GM19328 (cell line): ENCODE results near the gene ALDH1A3.

Source experiments
- ATAC-seq: cut with Tn5 transposase; IDR thresholded peaks from one replicate; pipeline ENCODE4 v1.9.1; 2021; ENCODE audit warnings: mild to moderate bottlenecking, moderate library complexity; ENCODE audit not compliant: unreplicated experiment

The ALDH1A3 gene

GRCh38 chr15:100900795-100901169, 21.2 kb downstream of the ALDH1A3 start:
- no peak for ATAC-seq

GRCh38 chr15:100901296-100901695, 21.7 kb downstream of the ALDH1A3 start:
- no peak for ATAC-seq

GRCh38 chr15:100901702-100902435, 22.2 kb downstream of the ALDH1A3 start:
- ATAC-seq, result no peak

GRCh38 chr15:100902436-100903167, 23.0 kb downstream of the ALDH1A3 start:
- ATAC-seq, result no peak

GRCh38 chr15:100903168-100903554, 23.5 kb downstream of the ALDH1A3 start:
- ATAC-seq, result no peak

GRCh38 chr15:100905850-100906249, 26.2 kb downstream of the ALDH1A3 start:
- ATAC-seq, result no peak

GRCh38 chr15:100908466-100908865, 28.8 kb downstream of the ALDH1A3 start:
- ATAC-seq, result no peak

GRCh38 chr15:100909565-100909964, 29.9 kb downstream of the ALDH1A3 start:
- ATAC-seq, result no peak

GRCh38 chr15:100909989-100910955, 30.6 kb downstream of the ALDH1A3 start:
- ATAC-seq, result no peak

- ATAC-seq, result no peak
Observed at GRCh38 chr15:100911086-100911485, 31.5 kb downstream of the ALDH1A3 start.

GRCh38 chr15:100913961-100914360, 34.3 kb downstream of the ALDH1A3 start:
- no peak for ATAC-seq

GRCh38 chr15:100914876-100915275, 35.2 kb downstream of the ALDH1A3 start:
- ATAC-seq, result no peak

GRCh38 chr15:100918034-100918689, 38.5 kb downstream of the ALDH1A3 start:
- peak; percentile 54 for ATAC-seq

GRCh38 chr15:100918690-100919480, 39.3 kb downstream of the ALDH1A3 start, which contains the start of gene LRRK1:
TSS of gene LRRK1 (plus strand) at chr15:100919357. CDS start at chr15:100924633, 5,276 bp downstream.
- ATAC-seq, result peak; percentile 27

- peak; percentile 24 for ATAC-seq
Observed at GRCh38 chr15:100919481-100920405, 40.1 kb downstream of the ALDH1A3 start.

- ATAC-seq, result no peak
Observed at GRCh38 chr15:100920516-100921135, 41.0 kb downstream of the ALDH1A3 start.

GRCh38 chr15:100922192-100923040, 42.8 kb downstream of the ALDH1A3 start:
- ATAC-seq, result peak; percentile 31
